Mucosa of descending colon (tissue), 3 donors: Measurements from ENCODE around the gene FGFRL1. TPM values are rescaled to one million over a fixed set of nuclear protein-coding genes. Genes with fewer than 3 reads are reported as not detected.
A peak's percentile ranks its signal among the peaks of the same experiment; 100 is the strongest.

Source experiments
- ATAC-seq: fragments of 200-7000 bp; cut with Tn5 transposase; one replicate; pipeline ENCODE4 v1.9.1; 2020; ENCODE audit warnings: mild to moderate bottlenecking, moderate library complexity
- DNase-seq, 3 donors: peaks; one replicate each; pipeline ENCODE4 v3.0.0-alpha.2; 2020
- H3K36me3 ChIP-seq: fragments of 200-600 bp; one replicate; pipeline ENCODE4 v1.8.0; 2021; ENCODE audit warnings: low read depth, mild to moderate bottlenecking
- H3K4me1 ChIP-seq: fragments of 200-600 bp; one replicate; pipeline ENCODE4 v1.8.0; 2021; ENCODE audit warnings: low read depth, mild to moderate bottlenecking
- H3K4me3 ChIP-seq: fragments of 200-600 bp; one replicate; pipeline ENCODE4 v1.8.0; 2021; ENCODE audit warnings: mild to moderate bottlenecking
- H3K9me3 ChIP-seq: fragments of 200-600 bp; one replicate; pipeline ENCODE4 v1.8.0; 2021; ENCODE audit warnings: mild to moderate bottlenecking
- intact Hi-C, 2 donors: fragments of 100-400 bp; cut with DNase I in 1 of 2; cut with micrococcal nuclease in 1 of 2; formaldehyde crosslinking; loops; one replicate each; pipeline versions ENCODE4 v1.11.0 to v1.11.1; 2022; cut with DNase I, micrococcal nuclease
- total RNA-seq, 3 donors: library from RNA; stranded (reverse); fragmentation: NEBNext Ultra II Directional in 2 of 3; extraction: Animal tissue kit (Norgen Biotek cat#: 25700) in 2 of 3; gene quantifications; one replicate each; pipeline versions ENCODE4 v1.2.1 to v1.2.4, GENCODE V29; 2021 to 2023
- TF ChIP-seq, protein P1 (sequence below): fragments of 200-600 bp; IDR thresholded peaks from one replicate; pipeline ENCODE4 v1.8.0; 2022; ENCODE audit warnings: antibody characterized with exemption, mild to moderate bottlenecking
- donor health status: DM: no; HTN: no; CAD: no; lungs with moderate emphysema.
- donor health status: DM: no; HTN: no; CAD: no.
- donor health status: DM: no; HTN: yes; CAD: no.

FGFRL1 gene
- total RNA-seq, 3 donors from 2014 or later = 14.7 to 19.3 (median 16.9) TPM

- ATAC-seq = peak; percentile 85
- H3K4me3 ChIP-seq = peak within 1 kb of the TSS; percentile 40
- peak; percentile 89 to 92 (median 91) for DNase-seq
- H3K4me1 ChIP-seq = peaks cover 21% of the 10 kb centered on the region
- TF ChIP-seq, protein P1, sequence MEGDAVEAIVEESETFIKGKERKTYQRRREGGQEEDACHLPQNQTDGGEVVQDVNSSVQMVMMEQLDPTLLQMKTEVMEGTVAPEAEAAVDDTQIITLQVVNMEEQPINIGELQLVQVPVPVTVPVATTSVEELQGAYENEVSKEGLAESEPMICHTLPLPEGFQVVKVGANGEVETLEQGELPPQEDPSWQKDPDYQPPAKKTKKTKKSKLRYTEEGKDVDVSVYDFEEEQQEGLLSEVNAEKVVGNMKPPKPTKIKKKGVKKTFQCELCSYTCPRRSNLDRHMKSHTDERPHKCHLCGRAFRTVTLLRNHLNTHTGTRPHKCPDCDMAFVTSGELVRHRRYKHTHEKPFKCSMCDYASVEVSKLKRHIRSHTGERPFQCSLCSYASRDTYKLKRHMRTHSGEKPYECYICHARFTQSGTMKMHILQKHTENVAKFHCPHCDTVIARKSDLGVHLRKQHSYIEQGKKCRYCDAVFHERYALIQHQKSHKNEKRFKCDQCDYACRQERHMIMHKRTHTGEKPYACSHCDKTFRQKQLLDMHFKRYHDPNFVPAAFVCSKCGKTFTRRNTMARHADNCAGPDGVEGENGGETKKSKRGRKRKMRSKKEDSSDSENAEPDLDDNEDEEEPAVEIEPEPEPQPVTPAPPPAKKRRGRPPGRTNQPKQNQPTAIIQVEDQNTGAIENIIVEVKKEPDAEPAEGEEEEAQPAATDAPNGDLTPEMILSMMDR = no peak
- no peaks in the 10 kb centered on the region for H3K9me3 ChIP-seq
- intact Hi-C loops = no loop called here
- H3K36me3 ChIP-seq = no peaks in the 10 kb centered on the region
Measured at GRCh38 chr4:986879-987623, 24.4 kb upstream of the FGFRL1 start, which contains the start of gene IDUA. TSS of gene IDUA (plus strand) at chr4:987044. CDS start at chr4:987085, 41 bp downstream.

DNA sequence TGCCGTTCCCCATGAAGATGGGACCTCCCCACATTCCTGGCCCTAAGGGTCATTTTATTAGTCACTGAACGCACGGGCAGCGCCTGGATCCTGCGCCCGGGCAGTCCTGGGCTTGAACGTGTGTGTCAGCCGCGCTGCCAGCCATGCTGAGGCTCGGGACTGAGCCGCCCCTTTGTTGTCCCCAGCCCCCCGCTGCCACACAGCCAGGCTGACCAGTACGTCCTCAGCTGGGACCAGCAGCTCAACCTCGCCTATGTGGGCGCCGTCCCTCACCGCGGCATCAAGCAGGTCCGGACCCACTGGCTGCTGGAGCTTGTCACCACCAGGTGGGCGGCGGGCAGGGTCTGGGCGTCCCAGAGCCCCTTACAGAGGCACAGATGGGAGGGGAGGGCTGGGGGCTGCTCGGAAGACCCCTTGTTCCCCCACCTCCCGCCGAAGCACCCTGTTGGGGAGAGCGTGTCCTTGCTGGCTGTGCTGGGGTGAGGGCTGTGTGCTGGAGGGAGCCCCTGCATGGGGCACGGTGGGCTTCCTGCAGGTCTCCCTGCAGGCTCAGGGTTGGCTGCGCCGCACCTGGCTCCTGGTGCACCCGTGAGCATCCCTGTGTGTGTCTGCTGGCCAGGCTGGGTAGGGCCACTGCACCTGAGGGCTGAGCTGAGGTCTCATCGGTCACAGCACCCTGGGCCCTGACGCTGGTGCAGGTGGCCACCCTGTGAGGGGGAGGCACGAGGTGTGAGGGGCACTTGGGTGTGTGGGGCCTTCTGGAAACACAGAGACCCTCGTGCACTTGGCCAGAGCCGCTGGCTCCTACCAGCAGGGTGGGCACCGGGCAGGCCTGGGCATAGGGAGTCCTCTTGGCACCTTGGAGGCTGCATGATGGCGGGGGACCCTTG is 23.6 kb upstream of the FGFRL1 start:
- no peak overlapping the region for H3K4me3 ChIP-seq
- no peaks in the 10 kb centered on the region for H3K36me3 ChIP-seq
- DNase-seq = peak in 1 of 3 donors; percentile 67
- TF ChIP-seq, protein P1 = no peak
- H3K9me3 ChIP-seq = no peaks in the 10 kb centered on the region
- ATAC-seq = peak; percentile 0
- intact Hi-C loops = no loop called here
- peaks cover 28% of the 10 kb centered on the region for H3K4me1 ChIP-seq

DNA sequence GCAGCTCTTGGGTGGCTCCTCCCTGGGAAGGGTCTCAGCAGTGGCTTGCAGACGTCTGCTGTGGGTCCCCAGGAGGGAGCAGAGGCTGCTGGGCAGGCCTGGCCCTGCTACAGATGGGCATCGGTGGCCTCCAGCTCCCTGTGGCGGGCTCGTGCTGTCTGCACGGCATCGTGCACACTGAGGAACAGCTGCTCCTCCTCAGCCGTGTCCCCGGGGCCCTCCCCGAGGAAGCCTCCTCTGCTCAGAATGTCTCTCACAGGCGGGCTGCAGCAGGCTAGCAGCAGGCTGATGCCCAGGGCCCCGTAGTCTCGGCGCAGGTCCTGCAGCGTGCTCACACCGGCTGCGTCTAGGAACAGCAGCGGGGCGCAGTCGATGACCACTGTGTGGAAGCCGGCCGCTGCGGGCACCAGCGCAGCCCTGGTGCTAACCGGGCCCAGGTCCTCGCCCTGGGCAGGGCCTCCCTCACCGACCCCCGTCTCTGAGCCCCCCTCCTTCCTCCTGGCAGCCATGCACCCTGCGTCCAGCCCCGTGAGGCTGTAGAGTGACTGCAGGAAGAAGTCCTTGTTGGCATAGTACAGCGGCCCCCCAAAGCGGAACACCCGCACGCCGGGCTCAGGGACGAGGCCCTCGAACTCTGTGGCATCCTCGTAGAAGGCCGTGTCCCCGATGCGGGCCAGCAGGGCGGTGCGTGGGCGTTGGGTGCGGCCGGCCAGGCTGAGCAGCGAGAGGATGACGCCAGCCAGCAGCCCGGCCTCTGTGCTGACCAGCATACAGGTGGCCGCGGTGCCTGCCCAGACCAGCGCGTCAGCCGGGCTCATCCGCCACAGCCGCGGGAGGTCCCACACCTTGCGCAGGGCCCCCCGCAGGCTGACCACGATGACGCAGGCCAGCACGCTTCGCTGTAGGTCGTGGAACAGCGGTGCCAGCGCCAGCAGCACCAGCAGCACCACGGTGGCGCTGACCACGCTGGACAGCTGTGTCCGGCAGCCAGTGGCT is 22.4 kb upstream of the FGFRL1 start:
- intact Hi-C loops = no loop called here
- Histone ChIP-seq H3K4me3 (no peak overlapping the region), H3K36me3 (no peaks in the 10 kb centered on the region), H3K4me1 (peaks cover 38% of the 10 kb centered on the region), H3K9me3 (no peaks in the 10 kb centered on the region)
- DNase-seq (peak in 1 of 3 donors; percentile 54), ATAC-seq (no peak)
- TF ChIP-seq, protein P1 = no peak

- ATAC-seq = no peak
- Histone ChIP-seq H3K4me1 (peaks cover 36% of the 10 kb centered on the region), H3K9me3 (no peaks in the 10 kb centered on the region), H3K4me3 (no peak overlapping the region), H3K36me3 (no peaks in the 10 kb centered on the region)
- intact Hi-C loops = no loop called here
- TF ChIP-seq, protein P1 = no peak
- no peak for DNase-seq
Measured at GRCh38 chr4:989722-990471, 21.5 kb upstream of the FGFRL1 start.
